ENCODE measurements around the gene TGM3.

DNA sequence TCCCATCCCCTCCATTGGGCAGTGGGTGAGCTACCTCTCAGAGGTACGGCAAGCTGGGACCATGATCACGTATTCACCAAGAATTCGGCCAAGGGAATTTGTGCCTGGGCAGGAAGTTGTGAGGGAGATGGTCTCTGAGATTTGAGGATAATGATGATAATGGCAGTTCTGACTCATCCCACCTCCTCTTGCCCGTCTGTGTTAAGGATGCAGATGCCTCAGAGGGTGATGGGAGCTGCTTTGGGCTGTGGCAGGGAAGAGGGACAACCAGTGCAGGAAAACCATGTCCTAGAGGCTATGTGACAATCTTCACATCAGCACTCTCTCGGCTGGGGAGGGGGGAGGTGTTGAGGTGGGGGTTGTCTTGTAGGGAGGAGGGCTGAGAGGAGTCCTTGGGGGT lies 89.2 kb downstream of the TGM3 start:
- TF ChIP-seq, protein P1, sequence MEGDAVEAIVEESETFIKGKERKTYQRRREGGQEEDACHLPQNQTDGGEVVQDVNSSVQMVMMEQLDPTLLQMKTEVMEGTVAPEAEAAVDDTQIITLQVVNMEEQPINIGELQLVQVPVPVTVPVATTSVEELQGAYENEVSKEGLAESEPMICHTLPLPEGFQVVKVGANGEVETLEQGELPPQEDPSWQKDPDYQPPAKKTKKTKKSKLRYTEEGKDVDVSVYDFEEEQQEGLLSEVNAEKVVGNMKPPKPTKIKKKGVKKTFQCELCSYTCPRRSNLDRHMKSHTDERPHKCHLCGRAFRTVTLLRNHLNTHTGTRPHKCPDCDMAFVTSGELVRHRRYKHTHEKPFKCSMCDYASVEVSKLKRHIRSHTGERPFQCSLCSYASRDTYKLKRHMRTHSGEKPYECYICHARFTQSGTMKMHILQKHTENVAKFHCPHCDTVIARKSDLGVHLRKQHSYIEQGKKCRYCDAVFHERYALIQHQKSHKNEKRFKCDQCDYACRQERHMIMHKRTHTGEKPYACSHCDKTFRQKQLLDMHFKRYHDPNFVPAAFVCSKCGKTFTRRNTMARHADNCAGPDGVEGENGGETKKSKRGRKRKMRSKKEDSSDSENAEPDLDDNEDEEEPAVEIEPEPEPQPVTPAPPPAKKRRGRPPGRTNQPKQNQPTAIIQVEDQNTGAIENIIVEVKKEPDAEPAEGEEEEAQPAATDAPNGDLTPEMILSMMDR (IDR thresholded peaks at IDR 0.05): no peak
- no peak for TF ChIP-seq POLR2A (IDR thresholded peaks at IDR 0.05)
